Activated CD4-positive, alpha-beta T cell treated with anti-CD3 and anti-CD28 coated beads, Interleukin-2, amount 10 ng/mL, durations not matched to agents 24 days and 14 days (primary cell): ENCODE data around the gene CAMK1G. TPM values are rescaled to one million over a fixed set of nuclear protein-coding genes. Genes with fewer than 3 reads are reported as not detected.

Experiments
- DNase-seq: peaks from one replicate; pipeline ENCODE4 v3.0.0; 2022
- H3K27ac Mint-ChIP-seq: one replicate; pipeline ENCODE4 v1.8.0; 2022; ENCODE audit warnings: mild to moderate bottlenecking, mixed read lengths
- H3K27me3 Mint-ChIP-seq: one replicate; pipeline ENCODE4 v1.8.0; 2022; ENCODE audit warnings: mixed read lengths
- H3K36me3 Mint-ChIP-seq: one replicate; pipeline ENCODE4 v1.8.0; 2022; ENCODE audit warnings: low read depth, mild to moderate bottlenecking, mixed read lengths
- H3K4me1 Mint-ChIP-seq: one replicate; pipeline ENCODE4 v1.8.0; 2021; ENCODE audit warnings: mixed read lengths
- H3K4me3 Mint-ChIP-seq: one replicate; pipeline ENCODE4 v1.8.0; 2022; ENCODE audit warnings: mild to moderate bottlenecking, moderate library complexity, mixed read lengths
- H3K9me3 Mint-ChIP-seq: one replicate; pipeline ENCODE4 v1.8.0; 2021; ENCODE audit warnings: mixed read lengths
- intact Hi-C: fragments of 100-400 bp; cut with micrococcal nuclease; formaldehyde crosslinking; loops from one replicate; pipeline ENCODE4 v1.15.1; 2023
- total RNA-seq: library from RNA; stranded (reverse); gene quantifications from 2 replicates; pipeline ENCODE4 v1.2.3, GENCODE V29; 2022

Gene CAMK1G
- total RNA-seq, 1 donor from 2014 or later = 0.54 TPM

DNA sequence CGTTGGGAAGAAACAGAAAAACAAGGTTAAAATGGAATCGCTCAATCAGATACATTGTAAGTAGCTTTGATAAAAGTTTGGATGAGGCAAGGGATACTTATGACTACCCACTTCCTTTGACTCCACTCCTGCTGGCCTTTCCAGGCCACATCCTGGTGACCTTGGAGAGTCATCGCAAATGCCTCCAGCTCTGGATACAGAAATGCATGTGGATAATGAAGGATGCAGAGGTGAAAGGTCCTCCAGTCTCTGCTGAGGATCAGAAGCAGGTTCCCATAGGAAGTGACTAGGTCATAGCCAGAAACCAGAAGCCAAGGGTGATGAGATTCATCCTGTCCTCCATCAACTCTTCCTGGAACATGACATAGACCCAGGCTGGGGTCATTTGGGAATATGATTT is 6.2 kb upstream of the CAMK1G start:
- Mint-ChIP-seq H3K9me3 (no peaks in the 10 kb centered on the region), H3K4me3 (no peak overlapping the region), H3K36me3 (no peaks in the 10 kb centered on the region), H3K4me1 (peaks cover 5% of the 10 kb centered on the region), H3K27me3 (peaks cover 29% of the 10 kb centered on the region), H3K27ac (no peak overlapping the region)
- no peak for DNase-seq
- intact Hi-C loops = loop anchor here (2.0 to 10.0 kb wide), 4 partner anchors 49 to 417 kb away; no protein-coding TSS in a partner anchor

DNA sequence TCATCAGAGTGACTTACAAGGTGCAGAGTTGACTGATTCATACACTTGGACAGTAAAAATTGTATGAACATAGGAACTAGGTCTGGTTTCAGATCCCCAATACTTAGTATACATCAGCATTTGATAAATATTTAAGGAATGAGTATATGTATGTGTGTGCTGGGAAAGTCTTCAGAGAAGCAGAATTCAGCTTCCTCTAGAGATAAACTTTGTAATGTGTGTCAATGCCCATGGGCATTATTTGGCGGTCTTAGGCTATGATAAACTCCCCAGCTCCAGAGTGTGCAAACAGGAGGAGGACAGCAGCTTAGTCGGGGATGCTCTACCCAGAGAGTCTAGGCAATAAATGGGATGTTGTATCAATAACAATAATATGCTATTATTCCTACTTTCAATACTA is 2.9 kb upstream of the CAMK1G start:
- H3K4me3 Mint-ChIP-seq = no peak overlapping the region
- DNase-seq = no peak
- no peaks in the 10 kb centered on the region for H3K9me3 Mint-ChIP-seq
- H3K27ac Mint-ChIP-seq = no peak overlapping the region
- no peaks in the 10 kb centered on the region for H3K36me3 Mint-ChIP-seq
- peaks cover 10% of the 10 kb centered on the region for H3K27me3 Mint-ChIP-seq
- intact Hi-C loops = no loop called here
- H3K4me1 Mint-ChIP-seq = peaks cover 5% of the 10 kb centered on the region

DNA sequence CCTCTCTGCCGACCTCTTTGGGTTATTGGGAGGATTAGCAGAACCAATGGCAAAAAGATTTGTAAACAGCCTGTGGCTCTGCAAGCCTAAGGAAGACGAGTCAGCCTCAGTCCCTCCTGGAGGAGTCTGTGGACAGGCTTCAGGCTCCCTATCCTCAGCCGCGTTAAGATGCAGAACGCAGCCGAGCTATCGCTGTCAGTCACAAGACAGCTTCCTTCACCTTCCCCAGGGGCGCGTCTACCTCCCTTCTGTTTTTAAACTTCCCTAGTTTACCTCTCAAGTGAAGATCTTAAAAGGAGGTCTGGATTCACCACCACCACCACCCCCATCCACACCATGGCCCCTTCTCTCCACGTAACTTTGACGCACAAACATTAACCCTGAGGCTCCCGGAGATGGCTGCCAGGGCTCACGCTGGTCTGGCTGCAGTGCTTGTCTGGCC is 738 bp downstream of the CAMK1G start:
- Mint-ChIP-seq H3K4me3 (no peak overlapping the region), H3K4me1 (peaks cover 1% of the 10 kb centered on the region), H3K27ac (no peak overlapping the region), H3K27me3 (peaks cover 16% of the 10 kb centered on the region), H3K9me3 (no peaks in the 10 kb centered on the region), H3K36me3 (no peaks in the 10 kb centered on the region)
- intact Hi-C loops = no loop called here
- no peak for DNase-seq

DNA sequence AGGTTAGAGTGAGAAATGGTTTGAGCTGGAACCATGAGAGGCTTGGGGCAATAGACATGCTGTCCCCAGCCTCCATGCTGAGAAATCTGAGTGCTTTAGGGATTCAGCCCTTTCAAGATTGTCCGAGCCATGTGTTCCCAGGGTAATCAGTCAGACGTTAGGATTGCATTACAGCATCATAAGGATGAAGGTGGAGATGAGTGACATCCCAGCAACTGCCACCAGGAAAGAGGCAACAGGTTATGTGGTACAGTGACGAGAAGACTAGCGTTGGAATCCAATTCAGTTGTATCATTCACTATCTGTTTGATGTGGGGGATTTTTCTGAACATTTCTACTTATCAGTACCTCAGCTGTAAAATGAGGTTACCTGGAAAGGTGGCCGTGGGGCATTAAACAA is 1.7 kb downstream of the CAMK1G start:
- peaks cover 16% of the 10 kb centered on the region for H3K27me3 Mint-ChIP-seq
- H3K27ac Mint-ChIP-seq = no peak overlapping the region
- no peak for DNase-seq
- H3K4me3 Mint-ChIP-seq = no peak overlapping the region
- no peaks in the 10 kb centered on the region for H3K9me3 Mint-ChIP-seq
- peaks cover 1% of the 10 kb centered on the region for H3K4me1 Mint-ChIP-seq
- no peaks in the 10 kb centered on the region for H3K36me3 Mint-ChIP-seq
- intact Hi-C loops = loop anchor here (5.0 kb wide), 1 partner anchor 102 kb away; no protein-coding TSS in a partner anchor

DNA sequence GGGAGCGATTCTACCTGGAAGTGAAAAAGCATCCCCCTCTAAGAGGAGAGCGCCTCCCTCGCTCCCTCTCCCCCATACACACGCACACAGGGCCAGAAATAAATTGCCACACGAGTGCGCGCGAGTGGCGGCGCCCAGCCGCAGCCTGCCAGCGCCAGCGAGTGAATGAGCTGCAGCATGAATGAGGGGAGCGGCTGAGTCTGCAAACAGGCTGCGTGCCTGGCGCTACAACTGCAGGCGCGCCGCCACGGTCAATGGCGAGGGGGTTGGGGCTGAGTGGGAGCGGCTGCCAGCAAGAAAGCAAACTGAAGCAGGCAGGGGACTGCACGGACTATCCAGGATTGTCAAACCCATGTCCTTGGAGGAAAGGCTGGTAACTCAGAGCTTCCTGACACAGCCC is 2.2 kb downstream of the CAMK1G start:
- H3K36me3 Mint-ChIP-seq = no peaks in the 10 kb centered on the region
- no peak overlapping the region for H3K4me3 Mint-ChIP-seq
- DNase-seq = peak; percentile 71
- peaks cover 20% of the 10 kb centered on the region for H3K27me3 Mint-ChIP-seq
- H3K27ac Mint-ChIP-seq = no peak overlapping the region
- no peaks in the 10 kb centered on the region for H3K9me3 Mint-ChIP-seq
- H3K4me1 Mint-ChIP-seq = peaks cover 1% of the 10 kb centered on the region
- intact Hi-C loops = loop anchor here (5.0 kb wide), 1 partner anchor 102 kb away; no protein-coding TSS in a partner anchor

DNA sequence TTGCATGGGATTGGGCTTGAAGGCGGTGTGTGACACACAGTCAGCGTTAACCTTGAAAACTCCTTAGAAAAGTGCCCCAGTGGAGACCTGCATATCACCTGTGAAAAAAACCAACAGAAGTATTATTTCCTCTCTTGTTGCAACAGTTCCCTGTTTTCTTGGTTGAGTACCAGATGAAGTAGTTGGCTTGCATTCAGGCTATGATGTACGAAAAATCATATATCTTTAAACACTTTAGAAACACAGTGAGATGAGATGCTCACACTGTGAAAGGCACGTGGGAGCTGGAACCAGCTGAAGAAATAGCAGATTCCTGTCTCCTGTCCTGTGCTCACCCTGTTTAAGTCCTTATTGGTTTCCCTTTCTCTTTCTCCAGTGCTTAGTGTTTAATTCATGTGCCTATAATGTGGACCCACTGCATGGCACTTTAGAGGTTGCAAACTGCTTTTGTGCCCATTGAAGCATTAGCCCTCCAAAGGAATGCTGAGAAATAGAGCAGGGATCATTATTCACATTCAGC is 2.8 kb downstream of the CAMK1G start:
- DNase-seq = no peak
- Mint-ChIP-seq H3K27ac (no peak overlapping the region), H3K4me1 (peaks cover 1% of the 10 kb centered on the region), H3K36me3 (no peaks in the 10 kb centered on the region), H3K9me3 (no peaks in the 10 kb centered on the region), H3K4me3 (no peak overlapping the region), H3K27me3 (peaks cover 23% of the 10 kb centered on the region)
- intact Hi-C loops = loop anchor here (5.0 kb wide), 1 partner anchor 101 kb away; no protein-coding TSS in a partner anchor

DNA sequence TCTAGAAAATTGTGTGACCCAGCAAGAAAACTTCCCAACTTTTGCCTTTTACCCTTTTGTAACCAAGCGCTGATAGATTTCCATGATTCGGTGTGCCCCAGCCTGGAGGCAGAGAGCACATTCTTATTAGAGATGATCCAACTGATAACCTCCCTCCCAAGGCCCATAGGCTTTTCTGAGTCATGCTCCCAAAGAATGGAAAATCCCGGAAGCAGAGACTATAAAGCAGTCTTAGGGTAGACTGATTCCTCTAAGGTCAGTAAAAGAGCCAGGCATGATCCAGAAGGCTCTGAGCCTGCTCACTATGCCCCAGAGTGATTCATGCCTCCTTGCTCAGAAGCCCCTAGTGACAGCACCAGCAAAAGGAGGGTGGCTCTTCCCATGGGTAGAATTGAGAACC is 4.3 kb downstream of the CAMK1G start:
- Mint-ChIP-seq H3K4me3 (no peak overlapping the region), H3K4me1 (peaks cover 1% of the 10 kb centered on the region)

DNA sequence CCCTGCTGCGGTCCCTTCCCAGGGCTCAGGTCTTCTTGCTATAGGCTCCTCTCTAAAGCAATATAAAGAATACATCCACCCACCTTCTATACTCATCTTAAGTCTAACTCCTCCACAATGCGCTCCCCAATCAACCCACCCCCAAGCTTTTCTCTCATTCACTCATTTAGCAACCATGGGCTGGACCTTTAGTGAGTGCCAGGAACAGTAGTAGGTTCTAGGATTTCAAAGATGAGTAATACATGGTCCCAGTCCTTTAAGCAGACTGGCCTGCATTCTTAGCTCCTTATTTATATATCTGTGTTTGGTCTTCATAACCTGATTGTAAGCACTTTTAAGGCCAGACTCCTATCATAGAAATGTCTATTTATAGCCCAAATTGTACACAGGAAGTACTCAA is 5.9 kb downstream of the CAMK1G start:
- peaks cover 1% of the 10 kb centered on the region for H3K4me1 Mint-ChIP-seq
- H3K4me3 Mint-ChIP-seq = no peak overlapping the region
- no peak for DNase-seq
- no peak overlapping the region for H3K27ac Mint-ChIP-seq
- peaks cover 42% of the 10 kb centered on the region for H3K27me3 Mint-ChIP-seq
- no peaks in the 10 kb centered on the region for H3K9me3 Mint-ChIP-seq
- intact Hi-C loops = loop anchor here (5.0 kb wide), 1 partner anchor 98 kb away; no protein-coding TSS in a partner anchor
- no peaks in the 10 kb centered on the region for H3K36me3 Mint-ChIP-seq

More for the DNA sequence above, 4.3 kb downstream of the CAMK1G start:
- Mint-ChIP-seq H3K27ac (no peak overlapping the region), H3K36me3 (no peaks in the 10 kb centered on the region), H3K9me3 (no peaks in the 10 kb centered on the region), H3K27me3 (peaks cover 29% of the 10 kb centered on the region)
- DNase-seq = no peak
- intact Hi-C loops = loop anchor here (5.0 kb wide), 1 partner anchor 100 kb away; no protein-coding TSS in a partner anchor

DNA sequence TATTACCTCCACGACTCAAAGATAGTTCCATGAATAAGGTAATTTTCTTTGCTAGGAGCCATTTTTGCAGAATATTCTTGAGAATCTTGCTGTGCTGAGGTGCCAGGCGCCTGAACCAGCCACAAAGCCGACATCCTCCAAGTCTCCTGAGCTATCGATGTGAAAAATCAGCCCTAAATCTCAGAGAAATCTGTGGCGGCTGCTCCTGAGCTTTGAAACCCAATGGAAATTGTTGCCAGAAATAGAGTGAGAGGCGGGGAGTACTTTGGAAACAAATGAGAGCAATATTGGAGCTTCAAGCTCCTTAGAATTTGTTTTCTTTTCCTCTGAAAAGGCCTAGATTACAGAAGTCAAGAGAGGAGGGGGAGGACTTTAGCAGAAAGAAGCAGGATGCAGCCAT is 6.3 kb downstream of the CAMK1G start:
- DNase-seq = no peak
- no peaks in the 10 kb centered on the region for H3K9me3 Mint-ChIP-seq
- peaks cover 42% of the 10 kb centered on the region for H3K27me3 Mint-ChIP-seq
- H3K4me1 Mint-ChIP-seq = peaks cover 1% of the 10 kb centered on the region
- H3K36me3 Mint-ChIP-seq = no peaks in the 10 kb centered on the region
- intact Hi-C loops = loop anchor here (5.0 kb wide), 1 partner anchor 97 kb away; no protein-coding TSS in a partner anchor
- no peak overlapping the region for H3K27ac Mint-ChIP-seq
- no peak overlapping the region for H3K4me3 Mint-ChIP-seq

DNA sequence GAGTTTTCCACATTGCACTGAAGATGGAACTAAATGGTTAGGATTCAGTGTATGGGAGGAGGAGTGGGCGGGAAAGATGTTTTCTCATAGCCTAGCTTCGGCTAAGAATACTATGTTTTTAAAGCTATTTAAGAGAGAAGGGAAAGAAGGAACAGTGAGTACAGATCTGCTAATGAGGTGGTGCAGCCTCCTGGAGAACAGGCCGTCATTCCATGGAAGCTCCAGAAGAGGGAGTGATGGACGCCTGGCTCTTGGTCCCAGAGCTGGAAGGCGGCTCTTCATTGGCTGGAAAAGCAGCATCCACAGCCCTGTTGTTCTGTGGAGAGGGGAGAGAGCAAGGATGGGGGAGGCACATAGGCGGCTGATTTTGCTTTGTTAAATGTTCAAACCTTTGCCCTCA is 6.9 kb downstream of the CAMK1G start:
- no peak for DNase-seq
- Mint-ChIP-seq H3K36me3 (no peaks in the 10 kb centered on the region), H3K27ac (no peak overlapping the region), H3K9me3 (no peaks in the 10 kb centered on the region), H3K4me1 (peaks cover 1% of the 10 kb centered on the region), H3K27me3 (peaks cover 47% of the 10 kb centered on the region), H3K4me3 (no peak overlapping the region)
- intact Hi-C loops = no loop called here

DNA sequence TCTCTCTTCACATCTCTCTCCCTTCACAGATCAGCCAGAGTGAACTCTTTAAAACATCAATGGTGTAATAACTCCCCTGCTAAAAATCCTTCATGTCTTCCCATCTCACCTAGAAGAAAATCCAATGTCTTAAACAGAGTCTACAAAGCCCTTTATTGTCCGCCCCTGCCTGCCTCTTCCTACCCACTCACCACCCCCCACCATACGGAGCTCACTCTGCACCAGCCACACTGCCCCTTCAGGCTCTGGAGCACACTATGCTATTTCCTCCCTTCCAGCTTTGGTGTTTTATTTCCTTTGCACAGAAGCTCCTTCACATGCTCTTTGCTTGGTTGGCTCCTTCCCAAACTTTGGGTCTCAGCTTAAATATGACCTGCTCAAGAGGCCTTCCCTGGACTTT is 10.2 kb downstream of the CAMK1G start:
- Mint-ChIP-seq H3K27me3 (peaks cover 51% of the 10 kb centered on the region), H3K4me1 (no peaks in the 10 kb centered on the region)
- intact Hi-C loops = no loop called here

DNA sequence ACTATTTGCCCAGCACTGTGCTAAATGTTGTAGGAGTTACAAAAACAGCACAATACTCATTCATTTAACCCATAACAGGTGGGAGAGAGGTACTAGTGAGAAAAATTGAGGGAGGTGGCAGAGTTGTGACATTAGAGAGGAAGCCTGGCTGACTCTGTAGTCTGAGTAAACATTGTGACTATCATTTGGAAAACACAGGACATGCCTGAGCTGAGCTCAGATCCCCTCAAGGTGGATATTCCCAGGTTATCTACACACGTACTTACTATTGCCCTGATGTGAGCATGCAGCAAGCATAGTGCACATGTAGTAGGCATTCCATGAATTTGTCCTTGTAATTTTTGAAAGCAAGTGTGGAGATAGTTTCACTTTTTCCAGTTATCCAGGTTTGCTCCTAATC is 10.9 kb downstream of the CAMK1G start:
- H3K4me1 Mint-ChIP-seq = no peaks in the 10 kb centered on the region
- H3K27me3 Mint-ChIP-seq = peaks cover 55% of the 10 kb centered on the region
- H3K27ac Mint-ChIP-seq = no peak overlapping the region
- H3K4me3 Mint-ChIP-seq = no peak overlapping the region
- DNase-seq = no peak
- intact Hi-C loops = no loop called here
- no peaks in the 10 kb centered on the region for H3K36me3 Mint-ChIP-seq
- H3K9me3 Mint-ChIP-seq = no peaks in the 10 kb centered on the region

More for the DNA sequence above, 10.2 kb downstream of the CAMK1G start:
- Mint-ChIP-seq H3K4me3 (no peak overlapping the region), H3K9me3 (no peaks in the 10 kb centered on the region), H3K36me3 (no peaks in the 10 kb centered on the region), H3K27ac (no peak overlapping the region)
- no peak for DNase-seq

DNA sequence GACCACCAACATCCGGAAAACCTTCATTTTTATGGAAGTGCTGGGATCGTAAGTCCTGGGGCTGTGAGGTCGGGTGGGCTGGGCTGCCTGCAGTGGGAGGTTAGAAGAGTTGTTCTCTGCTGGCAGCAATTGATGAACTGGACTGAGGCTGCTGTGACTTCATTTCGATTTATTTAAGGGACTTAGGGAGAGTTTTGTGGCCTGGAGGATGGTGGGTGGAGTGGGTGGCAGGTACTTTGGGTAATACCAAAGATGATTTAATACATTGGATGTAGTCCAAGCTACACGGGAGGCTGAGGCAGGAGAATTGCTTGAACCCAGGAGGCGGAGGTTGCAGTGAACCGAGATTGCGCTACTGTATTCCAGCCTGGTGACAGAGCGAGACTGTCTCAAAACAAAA is 11.5 kb downstream of the CAMK1G start:
- intact Hi-C loops = no loop called here
- Mint-ChIP-seq H3K27me3 (peaks cover 61% of the 10 kb centered on the region), H3K4me1 (no peaks in the 10 kb centered on the region)

DNA sequence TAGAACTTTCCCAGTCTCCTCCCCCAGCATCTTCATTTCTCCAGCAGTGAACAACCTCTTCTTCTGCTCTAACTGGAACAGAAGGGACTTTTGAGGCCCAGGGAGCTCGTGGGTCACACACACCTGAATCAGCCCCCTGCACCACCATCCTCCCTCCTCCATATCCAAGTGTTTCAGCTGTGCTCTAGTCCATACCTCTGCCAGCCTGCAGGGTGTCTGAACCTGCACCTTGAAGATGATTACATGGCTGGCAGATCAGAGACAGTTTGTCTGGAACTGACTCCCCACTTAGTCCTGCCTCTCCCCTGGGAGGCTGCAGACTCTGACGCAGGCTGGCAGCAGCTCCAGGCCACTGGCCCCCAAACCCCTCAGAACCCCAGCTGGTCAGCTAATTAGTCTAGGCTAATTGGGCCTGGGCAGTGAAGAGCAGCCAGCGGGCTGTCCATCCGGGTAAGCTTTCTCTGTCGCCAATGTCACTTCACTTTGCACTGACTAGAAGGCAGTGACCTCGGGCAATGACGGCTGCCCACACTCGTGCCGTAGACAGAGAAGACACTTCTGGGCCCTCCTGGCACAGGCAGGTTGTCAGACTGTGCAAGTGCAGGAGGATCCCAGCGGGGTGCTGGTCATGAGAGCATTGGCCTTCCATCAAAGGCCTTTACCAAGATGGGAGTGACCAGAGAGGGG is 12.2 kb downstream of the CAMK1G start:
- H3K36me3 Mint-ChIP-seq = no peaks in the 10 kb centered on the region
- no peak overlapping the region for H3K4me3 Mint-ChIP-seq
- H3K4me1 Mint-ChIP-seq = no peaks in the 10 kb centered on the region
- H3K9me3 Mint-ChIP-seq = no peaks in the 10 kb centered on the region
- H3K27ac Mint-ChIP-seq = no peak overlapping the region
- H3K27me3 Mint-ChIP-seq = peaks cover 65% of the 10 kb centered on the region
- intact Hi-C loops = no loop called here
- DNase-seq = no peak

More for the DNA sequence above, 11.5 kb downstream of the CAMK1G start:
- Mint-ChIP-seq H3K9me3 (no peaks in the 10 kb centered on the region), H3K4me3 (no peak overlapping the region), H3K36me3 (no peaks in the 10 kb centered on the region), H3K27ac (no peak overlapping the region)
- no peak for DNase-seq
